AG10803 (cell line): Measurements from ENCODE around the gene HS2ST1.
A peak's percentile ranks its signal among the peaks of the same experiment; 100 is the strongest.
"Not testable (repeated sequence)": the region's sequence is repeated elsewhere in the genome, so short reads cannot be mapped to it uniquely, and the experiment has no call there.

Experiments used
- DNase-seq: peaks from one replicate; pipeline ENCODE4 v3.0.0; 2010; ENCODE audit warnings: low read depth
- H3K4me3 ChIP-seq: 2 replicates; pipeline ENCODE4 v1.5.1; 2011; ENCODE audit warnings: mild to moderate bottlenecking, low read length, control low read depth
- CTCF ChIP-seq: conservative IDR thresholded peaks from 2 replicates; pipeline ENCODE4 v1.5.1; 2011; ENCODE audit warnings: mild to moderate bottlenecking, low read length, control low read depth, inconsistent platforms

HS2ST1 gene

GRCh38 chr1:86953167-86953566 lies 38.7 kb downstream of the HS2ST1 start:
- no peak for TF ChIP-seq CTCF
- no peak overlapping the region for H3K4me3 ChIP-seq
- DNase-seq = no peak

DNA sequence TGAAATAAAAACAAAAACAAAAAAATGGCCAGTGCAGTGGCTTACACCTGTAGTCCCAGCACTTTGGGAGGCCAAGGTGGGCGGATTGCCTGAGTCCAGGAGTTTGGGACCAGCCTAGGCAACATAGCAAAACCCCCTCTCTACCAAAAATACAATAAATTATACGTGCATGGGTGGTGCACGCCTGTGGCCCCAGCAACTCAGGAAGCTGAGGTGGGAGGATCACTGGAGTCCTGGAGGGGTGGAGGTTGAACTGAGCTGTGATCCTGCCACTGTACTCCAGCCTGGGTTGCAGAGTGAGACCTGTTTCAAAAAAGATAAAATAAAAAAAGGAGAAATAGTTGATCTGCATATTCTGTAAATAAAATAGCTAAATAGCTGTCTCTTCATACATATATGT lies 41.2 kb downstream of the HS2ST1 start:
- DNase-seq = no peak
- TF ChIP-seq CTCF = no peak
- H3K4me3 ChIP-seq = no peak overlapping the region

GRCh38 chr1:86956221-86956620 lies 41.8 kb downstream of the HS2ST1 start:
- no peak for TF ChIP-seq CTCF
- no peak overlapping the region for H3K4me3 ChIP-seq
- no peak for DNase-seq

DNA sequence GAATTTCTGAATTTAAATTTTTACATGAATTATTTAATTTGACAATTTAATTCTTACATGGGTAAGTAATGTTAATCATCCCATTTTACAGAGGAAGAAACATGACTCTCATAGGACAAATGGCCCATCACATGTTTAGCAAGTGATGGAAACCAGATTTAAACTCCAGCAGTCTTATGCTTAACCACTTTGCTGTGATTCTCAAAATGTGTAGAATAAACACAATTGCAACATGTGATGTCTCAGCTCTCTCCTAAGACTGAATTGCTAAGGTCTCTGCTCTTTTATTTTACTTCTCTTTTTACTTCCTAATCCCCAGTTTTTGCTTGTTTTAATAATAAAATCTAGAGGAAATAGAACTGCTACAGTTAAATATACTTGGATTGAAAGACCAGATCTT lies 42.8 kb downstream of the HS2ST1 start:
- no peak for DNase-seq
- H3K4me3 ChIP-seq = no peak overlapping the region
- no peak for TF ChIP-seq CTCF

DNA sequence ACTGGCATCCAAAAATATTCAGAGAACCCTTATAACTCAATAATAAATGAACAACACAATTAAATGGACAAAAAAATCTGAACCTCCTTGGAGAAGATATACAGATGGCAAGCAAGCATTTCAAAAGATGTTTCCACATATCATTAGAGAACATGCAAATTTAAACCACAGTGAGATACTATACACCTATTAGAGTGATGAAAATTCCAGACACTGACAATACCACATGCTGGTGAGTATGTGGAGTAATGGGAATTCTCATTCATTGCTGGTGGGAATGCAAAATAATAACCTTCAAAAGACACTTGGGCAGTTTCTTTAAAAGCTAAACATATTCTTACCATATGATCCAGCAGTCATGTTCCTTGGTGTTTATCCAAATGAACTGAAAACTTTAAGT lies 46.1 kb downstream of the HS2ST1 start:
- TF ChIP-seq CTCF = no peak
- no peak for DNase-seq
- H3K4me3 ChIP-seq = no peak overlapping the region

- not testable (repeated sequence) for H3K4me3 ChIP-seq, DNase-seq
Observed at GRCh38 chr1:86963841-86964240, 49.4 kb downstream of the HS2ST1 start.

GRCh38 chr1:86965012-86965826 lies 50.8 kb downstream of the HS2ST1 start:
- TF ChIP-seq CTCF = peak; percentile 85
- peak; percentile 45 for DNase-seq
- H3K4me3 ChIP-seq = no peak overlapping the region
